GM10847 (cell line): Measurements from ENCODE around the gene CKLF.

ENCODE experiments used
- POLR2A ChIP-seq: IDR thresholded peaks from 2 replicates; pipeline ENCODE4 v1.6.1; 2011; ENCODE audit not compliant: insufficient read length; ENCODE audit errors: extremely low read depth

CKLF gene

DNA sequence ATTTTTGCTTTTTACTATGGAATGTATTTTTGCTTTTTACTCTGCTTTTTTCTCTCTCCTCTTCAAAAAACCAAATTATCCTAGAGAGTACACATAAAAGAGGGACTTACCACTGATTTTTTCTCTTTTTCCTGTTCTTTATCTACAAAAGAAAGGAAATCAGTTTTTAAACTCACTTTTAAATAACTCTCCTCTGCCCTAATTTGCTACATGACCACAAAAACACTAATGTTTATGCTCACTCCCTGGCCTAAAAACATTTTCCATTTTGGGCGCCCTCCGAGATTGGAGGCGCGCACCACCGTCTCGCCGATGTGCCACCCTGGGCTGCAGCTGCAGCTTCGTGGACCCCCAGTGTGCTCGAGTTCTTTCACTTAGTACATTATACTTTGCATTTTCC, 3.5 kb upstream of the CKLF start:
- TF ChIP-seq POLR2A: no peak

DNA sequence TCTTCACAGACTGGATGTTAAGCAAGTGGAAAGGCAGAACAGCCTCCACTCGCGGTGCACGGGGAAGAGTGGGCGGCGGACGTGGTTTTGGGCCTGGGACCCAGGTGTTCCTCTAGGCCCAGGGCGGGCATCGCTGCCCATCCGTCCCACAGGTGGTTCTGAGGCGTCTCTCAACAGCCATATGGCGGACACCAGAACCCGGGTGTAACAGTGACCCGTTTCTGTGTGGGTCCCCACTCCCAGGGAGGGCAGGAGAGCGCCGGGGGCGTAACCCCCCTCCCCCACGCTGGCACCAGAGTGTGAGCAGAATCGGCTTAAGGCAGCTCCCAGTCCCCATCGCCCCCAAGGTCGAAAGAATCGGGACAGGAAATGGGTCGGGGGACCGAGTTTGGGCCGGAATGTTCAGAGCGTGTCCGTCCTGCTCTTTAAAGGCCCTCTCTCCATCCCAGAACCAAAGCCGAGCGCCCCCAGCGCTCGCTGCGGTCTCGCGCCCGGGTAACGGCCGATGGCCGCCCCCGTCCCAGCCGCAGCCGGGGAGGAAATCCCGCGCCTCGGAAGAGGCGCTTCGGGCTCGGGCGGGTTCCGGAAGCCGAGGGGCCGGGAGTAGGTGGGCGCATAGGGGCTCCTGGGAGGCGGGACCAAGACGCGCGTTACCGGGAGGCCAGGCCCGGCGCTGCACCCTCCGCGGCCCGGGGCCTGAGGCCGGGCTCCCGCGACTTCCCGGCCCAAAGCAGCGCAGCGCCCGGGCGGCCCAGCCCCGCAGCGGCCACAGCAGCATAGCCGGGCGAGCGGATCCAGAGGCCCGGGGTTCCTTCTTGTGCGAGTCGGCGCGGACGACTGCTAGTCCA, 2.9 kb upstream of the CKLF start, which contains the start of gene TK2:
Gene TK2 (minus strand): TSS at position 839 of the 848 bp plus-strand sequence. CDS start 61 bp downstream, at position 778.
- no peak for TF ChIP-seq POLR2A

DNA sequence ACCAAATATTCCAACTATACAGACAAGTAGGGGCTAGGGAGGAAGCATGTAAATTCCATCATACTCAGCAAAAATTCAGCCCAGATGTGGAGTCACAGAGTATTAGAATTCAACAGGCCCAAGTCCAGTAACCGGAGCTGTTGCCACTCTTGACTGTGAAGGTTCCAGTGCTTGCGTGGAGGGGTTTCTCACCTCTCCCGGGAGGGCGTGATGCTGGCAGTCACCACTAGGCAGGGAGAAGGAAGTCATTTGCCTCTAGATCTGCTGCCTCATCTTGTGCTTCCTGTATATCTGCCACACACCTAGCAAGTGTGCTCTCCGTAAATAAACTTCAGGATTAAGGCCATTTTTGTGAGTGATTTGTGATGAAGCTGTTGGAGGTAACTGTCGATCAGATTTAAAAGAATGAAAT, 1.0 kb upstream of the CKLF start:
- TF ChIP-seq POLR2A: no peak

DNA sequence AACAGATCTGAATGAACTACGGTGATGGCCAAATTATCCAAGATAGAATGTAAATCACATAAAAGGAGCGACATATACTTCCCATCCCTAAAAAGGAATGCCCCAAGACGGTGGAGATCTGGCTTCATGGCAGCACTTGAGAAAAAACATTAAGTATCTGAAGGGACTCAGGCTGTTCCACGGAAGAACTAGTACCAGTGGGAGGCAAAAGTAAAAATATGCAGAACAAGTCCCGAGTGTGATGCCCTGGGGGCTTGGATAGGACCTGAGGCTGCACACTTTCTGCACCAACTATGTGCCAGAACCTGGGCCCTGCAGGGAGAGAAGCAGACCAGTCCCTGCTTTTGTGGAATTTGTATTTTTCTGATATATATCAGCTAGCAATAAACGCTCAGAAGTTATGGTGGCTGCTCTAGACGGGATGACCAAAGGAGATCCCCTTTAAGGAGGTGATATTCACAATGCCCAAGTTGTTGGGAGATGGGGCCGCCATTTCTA, 539 bp upstream of the CKLF start:
- no peak for TF ChIP-seq POLR2A

DNA sequence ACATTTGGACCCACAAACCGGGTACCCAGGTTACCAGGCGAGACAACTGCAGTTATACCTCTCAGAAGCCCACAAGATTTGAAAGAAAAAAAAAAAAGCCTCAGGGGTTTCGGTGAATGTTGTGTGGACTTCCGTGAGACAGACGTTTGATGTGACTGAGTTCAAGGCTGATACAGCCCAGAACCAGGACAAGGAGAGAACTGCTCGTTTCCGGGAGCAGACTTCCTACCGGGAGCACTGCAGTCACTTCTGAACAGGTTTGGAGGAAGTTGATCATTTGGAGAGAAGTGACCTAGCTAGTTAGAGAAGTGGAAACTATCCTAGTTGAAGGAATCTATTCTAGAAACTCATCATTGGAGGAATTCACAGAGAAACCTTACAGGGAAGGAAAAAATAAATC, 847 bp downstream of the CKLF start:
- TF ChIP-seq POLR2A: no peak

DNA sequence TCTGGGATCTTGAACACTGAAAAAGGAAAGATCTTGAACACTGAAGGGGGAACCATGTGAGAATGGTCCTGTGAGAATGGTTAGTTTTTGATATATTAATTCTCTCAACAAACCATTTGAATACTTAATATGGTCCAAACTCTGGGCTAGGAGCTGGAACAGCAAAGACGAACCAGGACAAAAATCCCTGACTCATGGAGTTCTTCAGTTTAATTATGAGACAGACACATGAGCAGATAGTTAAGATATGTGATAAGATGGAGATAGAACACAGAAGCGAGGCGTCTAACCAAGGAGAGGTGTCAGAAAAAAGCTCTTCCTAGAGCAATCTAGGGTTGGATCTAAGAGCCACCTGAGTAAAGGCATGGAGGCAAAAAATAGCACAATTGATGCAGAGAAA, 1.6 kb downstream of the CKLF start:
- TF ChIP-seq POLR2A: no peak

DNA sequence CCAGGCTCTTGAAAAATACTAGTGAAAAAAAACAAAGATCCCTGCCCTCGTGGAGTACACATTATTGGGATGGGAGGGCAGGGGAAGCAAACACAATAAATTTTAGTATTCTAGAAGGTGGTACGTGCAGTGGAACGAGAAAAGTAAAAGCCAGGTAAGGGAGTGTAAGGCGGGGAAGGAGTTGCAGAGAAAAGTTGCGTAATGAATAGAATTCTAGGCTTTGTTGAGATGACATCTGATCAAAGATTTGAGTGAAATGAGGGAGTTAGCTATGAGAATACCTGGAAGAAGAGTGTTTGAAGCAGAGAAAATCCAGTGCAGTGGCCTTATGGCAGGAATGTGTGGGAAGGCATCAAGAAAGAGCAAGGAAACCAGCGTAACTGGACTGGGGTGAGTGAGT, 2.1 kb downstream of the CKLF start:
- no peak for TF ChIP-seq POLR2A

DNA sequence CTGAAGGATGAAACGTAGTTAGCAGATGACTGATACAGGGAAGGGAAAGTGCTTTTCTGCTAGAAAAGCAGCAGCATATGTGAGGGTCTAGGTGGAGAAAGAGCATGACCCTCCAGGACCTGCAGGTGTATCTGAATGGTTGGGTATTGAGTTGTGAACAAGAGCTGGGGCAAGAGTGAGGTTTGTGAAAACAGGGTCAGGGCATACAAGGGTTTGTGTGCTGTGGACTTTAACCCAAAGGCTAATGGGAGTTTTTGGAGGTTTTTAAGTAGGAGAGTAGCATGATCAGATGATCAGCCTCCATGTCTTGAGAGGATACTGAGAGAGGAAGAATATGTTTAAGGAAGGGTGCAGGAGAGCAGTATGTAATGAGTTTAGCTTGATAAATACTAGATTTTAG, 7.7 kb downstream of the CKLF start:
- TF ChIP-seq POLR2A: no peak

DNA sequence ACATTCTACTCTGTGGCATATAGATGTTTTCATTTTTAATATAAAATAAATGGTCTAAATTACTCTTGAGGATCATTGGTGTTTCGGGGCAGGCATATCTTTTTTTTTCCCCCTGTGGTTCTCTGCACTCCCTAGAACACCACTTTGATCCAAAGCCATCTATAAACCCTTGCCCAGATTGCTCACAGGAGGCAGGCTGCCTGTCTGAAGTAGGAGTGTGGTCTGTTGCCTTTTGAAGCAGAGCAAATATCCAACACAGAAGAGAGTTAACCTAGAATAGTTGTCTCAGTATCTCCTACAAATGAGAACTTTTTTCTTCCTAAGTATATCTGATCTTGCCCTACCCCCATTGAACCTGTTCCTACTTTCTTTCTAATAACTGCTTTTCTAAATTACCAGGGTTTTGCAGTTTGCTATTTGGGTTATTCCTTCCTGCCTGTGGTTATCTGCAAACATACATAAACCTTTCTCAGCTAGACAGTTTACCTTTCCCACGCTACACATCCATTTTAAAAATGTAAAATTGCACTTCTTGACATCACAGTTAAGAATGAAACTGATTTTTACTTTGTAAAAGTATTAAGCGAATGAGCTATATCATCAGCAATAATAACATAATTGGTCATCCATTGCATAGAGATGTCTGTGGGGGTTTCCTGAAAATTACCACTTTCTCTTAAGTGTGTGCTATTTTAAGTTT, 9.2 kb downstream of the CKLF start:
- no peak for TF ChIP-seq POLR2A

DNA sequence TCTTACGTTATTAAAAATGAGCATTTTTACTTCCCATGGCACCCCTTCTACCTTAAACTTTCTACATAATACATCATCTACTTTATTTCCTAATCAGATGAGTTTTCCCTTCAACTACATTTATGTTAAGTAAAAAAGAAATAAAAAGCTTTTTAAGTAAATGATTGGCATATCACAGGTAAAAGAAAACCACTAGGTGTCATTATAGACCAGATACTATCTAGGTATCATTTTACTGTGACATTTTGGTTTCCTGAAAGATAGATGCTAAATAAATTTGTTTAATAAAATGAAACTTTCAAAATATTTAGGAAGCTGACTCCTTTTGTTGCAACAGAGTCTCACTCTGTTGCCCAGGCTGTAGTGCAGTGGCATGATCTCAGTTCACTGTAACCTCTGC, 10.0 kb downstream of the CKLF start:
- TF ChIP-seq POLR2A: no peak

DNA sequence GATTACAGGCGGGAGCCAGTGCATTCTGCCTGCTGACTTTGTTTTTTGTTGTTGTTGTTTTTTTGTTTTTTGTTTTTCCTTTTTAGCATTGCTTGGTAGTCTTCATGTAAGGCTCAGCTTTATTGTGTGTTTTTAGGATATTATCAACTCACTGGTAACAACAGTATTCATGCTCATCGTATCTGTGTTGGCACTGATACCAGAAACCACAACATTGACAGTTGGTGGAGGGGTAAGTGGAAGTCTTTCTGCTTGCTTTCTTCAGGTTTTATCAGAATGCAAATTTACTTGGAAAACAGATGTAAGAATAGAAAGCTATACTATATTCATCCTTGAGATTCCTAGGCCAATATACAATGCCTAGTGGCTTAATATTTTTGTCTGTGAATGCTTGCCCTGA, 10.6 kb downstream of the CKLF start:
- no peak for TF ChIP-seq POLR2A

DNA sequence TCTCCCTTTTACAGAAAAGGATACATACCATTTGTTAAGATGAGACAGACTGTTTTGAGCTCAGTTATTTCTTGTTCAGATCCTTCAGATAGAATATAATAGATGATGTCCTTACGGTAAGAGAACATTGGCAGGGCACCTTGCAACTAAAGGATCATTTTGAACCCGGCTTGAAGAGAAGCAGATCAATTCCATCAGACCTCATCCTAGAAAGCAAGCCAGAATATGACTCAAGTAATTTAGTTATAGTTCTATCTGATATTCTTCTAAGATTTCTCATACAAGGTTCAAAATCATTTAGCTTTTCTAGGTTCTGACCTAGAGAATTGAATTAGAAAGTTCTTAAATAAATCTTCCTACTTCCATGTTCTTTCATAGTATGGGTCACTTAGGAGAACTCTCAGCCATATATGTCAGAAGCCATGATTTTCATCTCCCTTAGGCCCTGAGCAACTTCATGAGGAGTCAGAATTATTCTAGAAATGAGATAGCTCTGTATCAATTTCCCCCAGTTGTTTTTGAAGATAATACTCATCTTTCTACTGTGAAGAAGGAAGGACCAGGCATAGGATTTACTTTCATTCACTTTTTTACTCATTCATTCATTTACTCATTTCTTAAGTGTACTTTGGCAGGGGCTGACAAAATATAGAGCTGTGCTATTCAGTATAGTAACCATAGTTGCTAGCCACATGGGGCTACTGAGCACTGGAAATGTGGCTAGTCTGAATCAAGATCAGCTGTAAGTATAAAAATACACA, 11.4 kb downstream of the CKLF start:
- no peak for TF ChIP-seq POLR2A

DNA sequence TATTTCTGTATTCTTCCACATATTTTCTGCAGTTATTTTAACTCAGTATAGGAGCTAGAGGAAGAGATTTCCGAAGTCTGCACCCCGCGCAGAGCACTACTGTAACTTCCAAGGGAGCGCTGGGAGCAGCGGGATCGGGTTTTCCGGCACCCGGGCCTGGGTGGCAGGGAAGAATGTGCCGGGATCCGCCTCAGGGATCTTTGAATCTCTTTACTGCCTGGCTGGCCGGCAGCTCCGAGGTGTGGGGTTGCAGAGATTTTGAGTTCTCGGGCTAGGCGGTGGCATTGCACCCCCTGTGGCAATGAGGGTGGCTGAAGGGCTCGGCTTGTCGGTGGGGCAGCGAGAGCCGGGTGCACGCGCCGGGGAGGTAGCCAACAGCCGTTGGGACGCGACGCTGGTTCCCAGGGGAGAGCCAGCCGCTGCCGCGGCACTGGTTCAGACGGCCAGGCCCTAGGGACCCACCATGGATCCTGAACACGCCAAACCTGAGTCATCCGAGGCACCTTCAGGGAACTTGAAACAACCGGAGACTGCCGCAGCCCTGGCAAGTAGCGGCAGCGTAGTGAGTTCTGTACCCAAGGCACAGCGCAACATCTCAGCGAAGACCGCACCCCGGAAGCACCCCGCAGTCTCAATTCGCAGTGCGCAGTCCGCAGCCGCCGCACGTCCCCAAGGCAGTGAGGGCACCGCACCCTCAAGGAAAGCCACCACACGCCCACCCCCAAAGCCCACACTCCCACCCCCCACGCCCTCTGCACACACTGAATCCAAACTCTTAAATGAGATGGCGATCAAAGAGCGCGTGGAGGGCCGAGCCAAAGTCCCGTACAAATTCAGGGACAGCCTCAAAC, 13.9 kb downstream of the CKLF start, which contains the start of gene CMTM1:
Gene CMTM1 (plus strand): TSS at position 389 of the 851 bp plus-strand sequence. CDS start 75 bp downstream, at position 464.
- TF ChIP-seq POLR2A: no peak

DNA sequence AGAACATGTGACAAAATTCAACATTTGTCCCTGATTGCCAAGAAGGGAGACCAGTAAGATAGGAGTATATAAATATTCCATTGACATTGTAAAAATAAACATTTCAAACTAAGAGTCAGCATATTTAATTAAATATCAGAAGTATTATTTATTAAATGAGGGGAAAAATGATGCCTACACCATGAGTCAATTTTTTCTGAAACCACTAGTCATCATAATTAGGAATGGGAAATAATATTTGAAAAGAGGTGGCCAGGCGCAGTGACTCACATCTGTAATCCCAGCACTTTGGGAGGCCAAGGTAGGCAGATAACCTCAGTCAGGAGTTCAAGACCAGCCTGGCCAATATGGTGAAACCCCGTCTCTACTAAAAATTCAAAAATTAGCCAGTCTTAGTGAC, 16.0 kb downstream of the CKLF start:
- no peak for TF ChIP-seq POLR2A
